Measurements from ENCODE around the gene FLVCR2. TPM values are rescaled to one million over a fixed set of nuclear protein-coding genes. Genes with fewer than 3 reads are reported as not detected.

Gene FLVCR2
- polyA plus RNA-seq, 3 donors = 13.2 to 36.6 (median 16.3) TPM

GRCh38 chr14:75697386-75697785 lies 119.0 kb downstream of the FLVCR2 start:
- H3K9me3 Mint-ChIP-seq = peaks cover 6 to 21% (median 14%) of the 10 kb centered on the region in 7 donors
- peaks cover 16 to 23% of the 10 kb centered on the region in 2 donors for H3K36me3 ChIP-seq (replicated peaks in 1 of 2; ENCODE audit: control insufficient read depth in 1 of 2, insufficient read depth in 2 of 2, low read length in 2 of 2)
- H3K4me2 ChIP-seq (replicated peaks; ENCODE audit: extremely low read depth, low read length, poor library complexity, severe bottlenecking) = no peak overlapping the region
- no peaks in the 10 kb centered on the region for H3K27me3 ChIP-seq (ENCODE audit: control insufficient read depth in 2 of 2, insufficient read depth in 2 of 2, low read length in 2 of 2)
- H3K4me3 ChIP-seq (replicated peaks in 1 of 3; ENCODE audit: low read depth in 2 of 3, low read length in 3 of 3) = no peak overlapping the region
- H3K9ac ChIP-seq (ENCODE audit: insufficient read depth, low read length, poor library complexity, severe bottlenecking) = no peak overlapping the region
- no peaks in the 10 kb centered on the region for H4K20me1 ChIP-seq (ENCODE audit: insufficient read depth, low read length)
- peak overlapping the region in 1 of 2 donors; percentile 38 for H3K27ac ChIP-seq (ENCODE audit: low read depth in 1 of 2, low read length in 2 of 2)
- WGBS (ENCODE audit: insufficient coverage) = no CpG with 5 or more reads among the region's 1 CpG
- peaks cover 7 to 13% of the 10 kb centered on the region in 2 donors for H3K4me1 ChIP-seq (ENCODE audit: control insufficient read depth in 1 of 2, insufficient read depth in 2 of 2, low read length in 2 of 2)
- H3K9me3 ChIP-seq (replicated peaks in 1 of 2; ENCODE audit: control insufficient read depth in 1 of 2, insufficient read depth in 1 of 2, low read length in 2 of 2) = peaks cover 4 to 10% of the 10 kb centered on the region in 2 donors
- DNase-seq = no peak
- H3K27ac Mint-ChIP-seq = peak overlapping the region in 2 of 7 donors; percentile 26 to 44
- no peak overlapping the region for H2AFZ ChIP-seq (ENCODE audit: insufficient read depth, low read depth, low read length, poor library complexity, severe bottlenecking)
- H3K4me1 Mint-ChIP-seq = peaks cover 19% of the 10 kb centered on the region
- TF ChIP-seq, protein P1, sequence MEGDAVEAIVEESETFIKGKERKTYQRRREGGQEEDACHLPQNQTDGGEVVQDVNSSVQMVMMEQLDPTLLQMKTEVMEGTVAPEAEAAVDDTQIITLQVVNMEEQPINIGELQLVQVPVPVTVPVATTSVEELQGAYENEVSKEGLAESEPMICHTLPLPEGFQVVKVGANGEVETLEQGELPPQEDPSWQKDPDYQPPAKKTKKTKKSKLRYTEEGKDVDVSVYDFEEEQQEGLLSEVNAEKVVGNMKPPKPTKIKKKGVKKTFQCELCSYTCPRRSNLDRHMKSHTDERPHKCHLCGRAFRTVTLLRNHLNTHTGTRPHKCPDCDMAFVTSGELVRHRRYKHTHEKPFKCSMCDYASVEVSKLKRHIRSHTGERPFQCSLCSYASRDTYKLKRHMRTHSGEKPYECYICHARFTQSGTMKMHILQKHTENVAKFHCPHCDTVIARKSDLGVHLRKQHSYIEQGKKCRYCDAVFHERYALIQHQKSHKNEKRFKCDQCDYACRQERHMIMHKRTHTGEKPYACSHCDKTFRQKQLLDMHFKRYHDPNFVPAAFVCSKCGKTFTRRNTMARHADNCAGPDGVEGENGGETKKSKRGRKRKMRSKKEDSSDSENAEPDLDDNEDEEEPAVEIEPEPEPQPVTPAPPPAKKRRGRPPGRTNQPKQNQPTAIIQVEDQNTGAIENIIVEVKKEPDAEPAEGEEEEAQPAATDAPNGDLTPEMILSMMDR (IDR thresholded peaks at IDR 0.05) = no peak
- no peak overlapping the region for H3K4me3 Mint-ChIP-seq
- H3K36me3 Mint-ChIP-seq = peaks cover 53 to 56% of the 10 kb centered on the region in 2 donors
- H3K79me2 ChIP-seq (ENCODE audit: insufficient read depth, low read length) = no peaks in the 10 kb centered on the region
- intact Hi-C loops (cut with micrococcal nuclease) = no loop called here
- no peaks in the 10 kb centered on the region for H3K27me3 Mint-ChIP-seq (ENCODE audit: low read depth in 3 of 3)

Small RNA genes lying within 50 kb of the gene (small RNA-seq; reads per million reads assigned to genes)
- gene RNA5SP387 (ENCODE audit: insufficient read length, low read depth) = not detected

Other genes with a start within 250 kb of the FLVCR2 start
- 10 to 100 TPM in 2 of 3 donors, 1 to 10 TPM in 1; 3.5 to 69.2 (median 14.2) TPM for gene JDP2, start 150.6 kb upstream of the FLVCR2 start, polyA plus RNA-seq
- 10 to 100 TPM; 12.6 to 25.8 (median 20.9) TPM for gene BATF, start 56.2 kb upstream of the FLVCR2 start, polyA plus RNA-seq
- gene ERG28, start 82.3 kb downstream of the FLVCR2 start, polyA plus RNA-seq = 1 to 10 TPM; 1.6 to 8.2 (median 5.7) TPM
- 1 to 10 TPM; 4.2 to 7.2 (median 4.7) TPM for gene TTLL5, start 82.6 kb downstream of the FLVCR2 start, polyA plus RNA-seq

Measured in CD14-positive monocyte (primary cell).